ENCODE results near the gene PSTPIP1. TPM values are rescaled to one million over a fixed set of nuclear protein-coding genes. Genes with fewer than 3 reads are reported as not detected.
A peak's percentile ranks its signal among the peaks of the same experiment; 100 is the strongest.

Gene PSTPIP1
- polyA plus RNA-seq, 6 donors from 2014 or later, result 15.6 to 34.1 (median 24.1) TPM

- DNase-seq (no peak), ATAC-seq (ENCODE audit: low read depth in 2 of 2) (no peak)
- H3K27ac Mint-ChIP-seq, result no peak overlapping the region
- H3K27me3 Mint-ChIP-seq, result peaks cover 0 to 8% (median 0%) of the 10 kb centered on the region in 3 donors
- no peaks in the 10 kb centered on the region for H3K9me3 Mint-ChIP-seq
- H3K4me3 Mint-ChIP-seq, result no peak overlapping the region
- no peaks in the 10 kb centered on the region for H3K36me3 Mint-ChIP-seq
- no peaks in the 10 kb centered on the region for H3K4me1 Mint-ChIP-seq
Measured at GRCh38 chr15:76968306-76968705, 26.6 kb upstream of the PSTPIP1 start.

DNA sequence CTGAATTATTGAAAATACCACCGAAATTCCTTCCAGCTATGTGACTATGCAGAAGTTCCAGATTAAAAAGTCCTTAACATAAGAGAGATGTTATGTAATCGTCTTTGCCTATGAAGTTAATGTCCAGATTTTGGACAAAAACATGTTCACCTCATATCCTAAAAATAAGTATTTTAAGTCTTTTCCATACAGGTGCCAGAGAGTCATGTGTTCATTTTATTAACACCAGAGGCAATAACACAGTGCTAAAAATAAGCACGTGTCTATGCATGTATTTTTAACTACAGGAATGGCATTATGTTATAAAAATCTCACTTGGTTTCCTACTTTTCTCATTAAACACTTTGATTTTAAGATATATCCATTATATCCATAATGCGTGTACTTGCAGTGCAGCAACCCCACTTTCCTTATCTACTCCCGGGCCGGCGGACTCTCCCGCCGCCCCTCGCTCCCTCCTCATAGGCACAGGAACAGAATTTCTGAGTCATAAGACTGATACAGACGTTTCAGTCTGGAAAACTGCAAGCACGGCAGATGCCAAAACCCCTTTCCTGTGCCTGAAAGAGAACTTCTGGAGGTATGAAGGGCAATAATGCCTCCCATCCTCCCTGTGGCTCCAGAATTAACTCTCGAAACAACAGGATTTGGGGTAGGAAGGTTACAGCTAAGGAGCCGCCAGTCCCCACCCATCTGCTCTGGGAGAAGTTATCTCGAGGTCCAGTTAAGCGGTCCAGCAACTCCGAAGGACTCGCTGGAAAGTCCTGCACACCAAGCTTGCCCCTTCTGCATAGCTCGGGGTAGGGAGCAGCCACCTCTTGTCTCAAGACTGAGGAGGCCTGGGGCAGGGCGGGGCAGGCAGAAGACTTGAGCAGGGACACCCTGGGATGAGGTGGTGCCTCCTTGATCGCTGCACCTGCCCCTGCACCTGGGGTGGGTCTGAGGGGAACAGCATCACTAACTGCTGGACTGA, 22.3 kb upstream of the PSTPIP1 start:
- peaks cover 0 to under 1% (median 0%) of the 10 kb centered on the region in 7 donors for H3K9me3 Mint-ChIP-seq
- no peak overlapping the region for H3K27ac Mint-ChIP-seq
- H3K36me3 Mint-ChIP-seq, result no peaks in the 10 kb centered on the region
- H3K4me1 Mint-ChIP-seq, result peaks cover 4 to 10% (median 9%) of the 10 kb centered on the region in 3 donors
- no peak overlapping the region for H3K4me3 Mint-ChIP-seq
- DNase-seq (no peak), ATAC-seq (ENCODE audit: low read depth in 2 of 2) (no peak)
- peaks cover 0 to 7% (median 4%) of the 10 kb centered on the region in 3 donors for H3K27me3 Mint-ChIP-seq

DNA sequence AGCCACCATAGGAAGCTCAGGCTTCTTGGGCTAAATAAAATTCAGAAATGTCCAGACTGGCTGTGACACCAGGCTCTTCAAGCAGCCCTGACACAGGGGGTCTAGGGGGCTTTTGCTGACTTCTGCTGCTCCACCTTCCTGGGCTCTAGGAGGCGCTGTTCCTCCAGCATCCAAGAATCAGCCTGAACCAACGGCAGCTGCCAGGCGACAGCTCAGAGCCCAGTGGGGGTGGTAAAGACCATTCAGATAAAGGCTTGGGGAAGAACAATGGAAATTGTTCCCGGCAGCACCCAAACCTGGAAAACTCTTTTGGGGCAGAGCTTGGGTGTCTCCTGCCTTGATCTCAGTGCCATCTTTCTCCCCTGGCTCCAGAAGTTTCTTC, 21.6 kb upstream of the PSTPIP1 start:
- no peaks in the 10 kb centered on the region for H3K36me3 Mint-ChIP-seq
- ATAC-seq (ENCODE audit: low read depth in 2 of 2), result peak; percentile 59 to 62
- no peak overlapping the region for H3K27ac Mint-ChIP-seq

GRCh38 chr15:76973906-76974305, 21.0 kb upstream of the PSTPIP1 start:
- Mint-ChIP-seq H3K27me3 (peaks cover 0 to 11% (median 0%) of the 10 kb centered on the region in 3 donors), H3K4me1 (peaks cover 7 to 10% (median 9%) of the 10 kb centered on the region in 3 donors), H3K27ac (peak overlapping the region in 1 of 6 donors; percentile 50), H3K36me3 (no peaks in the 10 kb centered on the region), H3K9me3 (peaks cover 0 to 2% (median 0%) of the 10 kb centered on the region in 7 donors), H3K4me3 (peak overlapping the region in 1 of 8 donors; percentile 55)
- ATAC-seq (ENCODE audit: low read depth in 2 of 2) (no peak), DNase-seq (no peak)

More for the DNA sequence above, 21.6 kb upstream of the PSTPIP1 start:
- H3K9me3 Mint-ChIP-seq, result peaks cover 0 to 2% (median 0%) of the 10 kb centered on the region in 7 donors
- peak; percentile 29 for DNase-seq
- H3K4me1 Mint-ChIP-seq, result peaks cover 7 to 10% (median 9%) of the 10 kb centered on the region in 3 donors
- no peak overlapping the region for H3K4me3 Mint-ChIP-seq
- H3K27me3 Mint-ChIP-seq, result peaks cover 0 to 11% (median 4%) of the 10 kb centered on the region in 3 donors

DNA sequence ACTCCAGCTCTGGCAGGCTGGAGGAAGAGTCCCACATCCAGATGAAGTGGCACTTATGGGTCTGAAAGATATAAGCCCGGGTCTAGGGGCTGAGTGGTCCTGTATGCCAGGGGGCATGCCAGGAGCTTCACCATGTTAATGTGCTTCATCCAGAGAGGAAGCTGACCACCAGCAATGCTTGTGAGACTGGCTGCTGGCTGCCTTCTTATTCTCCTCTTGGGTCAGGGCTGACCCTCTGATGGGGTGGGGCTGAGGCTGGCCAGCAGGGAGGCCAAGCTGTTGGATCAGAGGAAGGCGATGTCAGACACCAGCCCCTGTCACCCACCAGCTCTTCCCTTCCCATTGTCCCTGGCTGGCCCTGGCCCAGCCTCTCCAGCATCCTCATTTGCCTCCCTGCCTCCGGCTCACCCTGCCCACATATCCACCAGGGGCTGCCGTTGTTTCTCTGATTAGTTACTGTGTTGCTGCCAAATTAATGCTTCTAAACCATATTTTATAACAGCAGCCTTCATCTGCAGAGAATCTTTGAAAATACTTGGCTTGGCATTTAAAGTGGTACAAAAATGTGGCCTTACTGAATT, 20.4 kb upstream of the PSTPIP1 start:
- H3K27ac Mint-ChIP-seq, result no peak overlapping the region
- H3K4me3 Mint-ChIP-seq, result no peak overlapping the region
- DNase-seq (no peak), ATAC-seq (ENCODE audit: low read depth in 2 of 2) (no peak)
- H3K9me3 Mint-ChIP-seq, result peaks cover 0 to 2% (median 0%) of the 10 kb centered on the region in 7 donors
- peaks cover 0 to 11% (median 1%) of the 10 kb centered on the region in 3 donors for H3K27me3 Mint-ChIP-seq
- peaks cover 0 to under 1% of the 10 kb centered on the region in 2 donors for H3K36me3 Mint-ChIP-seq
- H3K4me1 Mint-ChIP-seq, result peaks cover 7 to 10% (median 9%) of the 10 kb centered on the region in 3 donors

GRCh38 chr15:76976141-76976540, 18.8 kb upstream of the PSTPIP1 start:
- Mint-ChIP-seq H3K36me3 (peaks cover 0 to 6% of the 10 kb centered on the region in 2 donors), H3K4me1 (peaks cover 7 to 10% (median 9%) of the 10 kb centered on the region in 3 donors), H3K27ac (no peak overlapping the region), H3K4me3 (no peak overlapping the region), H3K27me3 (peaks cover 0 to 17% (median 7%) of the 10 kb centered on the region in 3 donors), H3K9me3 (peaks cover 0 to 2% (median 0%) of the 10 kb centered on the region in 7 donors)
- DNase-seq (no peak), ATAC-seq (ENCODE audit: low read depth in 2 of 2) (no peak)

DNA sequence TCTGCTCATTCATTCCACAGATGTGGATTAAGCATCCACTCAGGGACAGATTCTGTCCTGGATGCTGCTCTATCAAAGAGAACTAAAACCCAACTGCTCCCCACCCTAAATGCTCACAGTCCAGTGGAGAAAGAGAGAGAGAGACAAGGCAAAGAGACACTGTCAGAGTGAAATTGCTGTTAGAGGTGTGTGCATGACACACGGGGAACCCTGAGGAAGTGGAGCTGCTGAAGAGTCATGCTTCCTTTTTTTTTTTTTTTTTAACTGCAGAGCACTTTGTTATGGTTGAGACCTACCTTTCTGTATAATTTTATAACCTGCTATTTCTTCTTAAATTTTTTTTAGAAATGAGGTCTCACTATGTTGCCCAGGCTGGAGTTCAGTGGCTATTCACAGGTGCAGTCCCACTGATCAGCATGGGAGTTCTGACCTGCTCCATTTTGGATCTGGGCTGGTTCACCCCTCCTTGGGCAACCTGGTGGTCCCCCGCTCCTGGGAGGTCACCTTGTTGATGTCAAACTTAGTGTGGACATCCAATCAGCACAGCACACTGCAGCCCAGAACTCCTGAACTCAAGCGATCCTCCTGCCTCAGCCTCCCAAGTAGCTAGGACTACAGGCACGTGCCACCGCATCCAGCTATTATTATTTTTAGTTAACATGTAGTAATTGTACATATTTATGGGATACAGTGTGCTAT, 18.2 kb upstream of the PSTPIP1 start:
- Mint-ChIP-seq H3K9me3 (peaks cover 0 to 2% (median 0%) of the 10 kb centered on the region in 7 donors), H3K4me1 (peaks cover 7 to 10% (median 9%) of the 10 kb centered on the region in 3 donors), H3K27ac (no peak overlapping the region), H3K27me3 (peaks cover 0 to 17% (median 7%) of the 10 kb centered on the region in 3 donors), H3K4me3 (no peak overlapping the region), H3K36me3 (peaks cover 0 to 6% of the 10 kb centered on the region in 2 donors)
- DNase-seq (no peak), ATAC-seq (ENCODE audit: low read depth in 2 of 2) (peak; percentile 53 to 57)

- Mint-ChIP-seq H3K36me3 (peaks cover 0 to 6% of the 10 kb centered on the region in 2 donors), H3K27me3 (peaks cover 0 to 26% (median 7%) of the 10 kb centered on the region in 3 donors), H3K4me3 (no peak overlapping the region), H3K9me3 (peaks cover 0 to 2% (median 0%) of the 10 kb centered on the region in 7 donors), H3K27ac (no peak overlapping the region), H3K4me1 (peaks cover 7 to 11% (median 9%) of the 10 kb centered on the region in 3 donors)
- ATAC-seq (ENCODE audit: low read depth in 2 of 2) (no peak), DNase-seq (no peak)
Measured at GRCh38 chr15:76978522-76979330, 16.2 kb upstream of the PSTPIP1 start.

DNA sequence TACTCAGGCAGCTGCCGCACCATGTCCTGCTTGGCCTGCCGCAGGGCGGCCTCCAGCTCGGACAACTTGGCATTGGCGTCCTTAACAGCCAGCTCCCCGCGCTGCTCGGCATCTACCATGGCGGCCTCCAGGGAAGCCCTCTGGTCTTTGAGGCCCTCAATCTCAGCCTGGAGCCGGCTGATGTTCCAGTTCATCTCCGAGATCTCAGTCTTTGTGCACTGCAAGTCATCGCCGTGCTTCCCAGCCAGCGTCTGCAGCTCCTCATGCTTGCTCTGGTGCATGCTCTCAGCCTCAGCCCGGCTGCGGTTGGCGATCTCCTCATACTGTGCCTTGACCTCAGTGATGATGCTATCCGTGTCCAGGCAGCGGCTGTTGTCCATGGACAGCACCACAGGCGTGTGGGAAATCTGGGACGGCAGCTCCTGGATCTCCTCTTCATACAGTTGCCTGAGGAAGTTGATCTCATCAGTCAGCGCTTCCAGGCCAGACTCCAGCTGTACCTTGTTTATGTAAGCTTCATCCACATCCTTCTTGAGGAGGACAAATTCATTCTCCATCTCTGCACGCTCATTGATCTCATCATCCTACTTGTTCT, 15.5 kb upstream of the PSTPIP1 start:
- H3K4me1 Mint-ChIP-seq, result peaks cover 7 to 11% (median 9%) of the 10 kb centered on the region in 3 donors
- peaks cover 0 to 6% of the 10 kb centered on the region in 2 donors for H3K36me3 Mint-ChIP-seq
- H3K9me3 Mint-ChIP-seq, result peaks cover 0 to 2% (median 0%) of the 10 kb centered on the region in 7 donors
- H3K4me3 Mint-ChIP-seq, result no peak overlapping the region
- peaks cover 0 to 26% (median 7%) of the 10 kb centered on the region in 3 donors for H3K27me3 Mint-ChIP-seq
- ATAC-seq (ENCODE audit: low read depth in 2 of 2) (no peak), DNase-seq (no peak)
- H3K27ac Mint-ChIP-seq, result no peak overlapping the region

GRCh38 chr15:76979996-76980520, 14.9 kb upstream of the PSTPIP1 start:
- Mint-ChIP-seq H3K27ac (no peak overlapping the region), H3K9me3 (peaks cover 0 to 2% (median 0%) of the 10 kb centered on the region in 7 donors), H3K4me3 (no peak overlapping the region), H3K27me3 (peaks cover 0 to 25% (median 7%) of the 10 kb centered on the region in 3 donors), H3K4me1 (peaks cover 7 to 11% (median 9%) of the 10 kb centered on the region in 3 donors), H3K36me3 (peaks cover 0 to 6% of the 10 kb centered on the region in 2 donors)
- DNase-seq (no peak), ATAC-seq (ENCODE audit: low read depth in 2 of 2) (no peak)

DNA sequence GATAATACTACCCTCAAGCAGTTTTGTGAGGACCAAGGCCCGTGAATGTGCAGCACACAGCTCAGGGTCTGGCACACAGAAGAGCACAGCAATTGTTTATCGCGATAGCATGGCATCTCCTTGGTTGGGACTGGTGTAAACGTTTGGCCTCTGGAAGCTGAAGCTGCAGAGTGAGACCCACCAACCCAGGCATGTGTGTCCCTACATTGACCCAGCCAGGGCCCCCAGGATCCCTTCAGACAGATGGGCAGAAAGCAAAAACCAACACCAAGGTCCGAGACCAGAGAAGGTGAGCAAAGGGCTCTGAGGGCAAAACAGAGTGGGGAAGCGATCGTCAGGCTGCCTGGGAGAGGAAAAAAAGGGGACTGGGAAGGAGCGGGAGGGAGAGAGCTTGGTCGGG, 12.6 kb upstream of the PSTPIP1 start:
- Mint-ChIP-seq H3K27ac (no peak overlapping the region), H3K4me1 (peaks cover 0 to 7% (median 0%) of the 10 kb centered on the region in 3 donors), H3K4me3 (no peak overlapping the region), H3K9me3 (peaks cover 0 to 2% (median 0%) of the 10 kb centered on the region in 7 donors), H3K27me3 (peaks cover 0 to 20% (median 7%) of the 10 kb centered on the region in 3 donors), H3K36me3 (peaks cover 0 to 6% of the 10 kb centered on the region in 2 donors)
- no peak for ATAC-seq (ENCODE audit: low read depth in 2 of 2)
- DNase-seq, result no peak

DNA sequence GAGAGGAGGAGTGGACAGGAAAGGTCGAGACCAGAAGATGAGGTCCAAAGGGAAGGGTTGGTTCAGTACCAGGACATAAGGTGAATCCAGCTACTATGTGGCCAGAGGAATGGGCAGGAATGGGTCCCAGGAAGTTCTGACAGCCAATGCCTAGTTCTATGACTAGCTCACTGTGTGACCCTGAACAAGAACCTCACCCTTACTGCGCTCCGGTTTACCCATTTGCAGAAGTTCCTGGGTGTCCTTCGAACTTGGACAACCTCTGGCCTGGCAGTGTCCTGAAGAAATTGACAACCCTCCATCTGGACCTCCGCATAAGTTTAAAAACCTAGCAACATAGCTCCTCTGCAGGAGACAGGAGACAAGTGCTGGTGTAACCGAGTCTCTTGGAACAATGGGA, 12.2 kb upstream of the PSTPIP1 start:
- H3K9me3 Mint-ChIP-seq, result peaks cover 0 to 1% (median 0%) of the 10 kb centered on the region in 7 donors
- DNase-seq, result no peak
- H3K36me3 Mint-ChIP-seq, result peaks cover 0 to 6% of the 10 kb centered on the region in 2 donors
- H3K4me1 Mint-ChIP-seq, result peaks cover 0 to 6% (median 3%) of the 10 kb centered on the region in 3 donors
- H3K27ac Mint-ChIP-seq, result no peak overlapping the region
- H3K4me3 Mint-ChIP-seq, result no peak overlapping the region
- ATAC-seq (ENCODE audit: low read depth in 2 of 2), result no peak
- peaks cover 0 to 18% (median 7%) of the 10 kb centered on the region in 3 donors for H3K27me3 Mint-ChIP-seq
